Sigmoid colon (tissue), 4 donors: ENCODE data around the gene NR1I3.

Source experiments
- CTCF ChIP-seq, 4 experiments: fragments of 450-650 bp in 3 of 4; fragments of 200-600 bp in 1 of 4; IDR thresholded peaks; one replicate each; pipeline ENCODE4 v1.5.1; 2016 to 2019; ENCODE audit warnings: antibody characterized with exemption in 4 of 4, mild to moderate bottlenecking in 3 of 4, moderate library complexity in 2 of 4
- EP300 ChIP-seq, 4 donors: sonication (generic); formaldehyde crosslinking; IDR thresholded peaks; one replicate each; pipeline ENCODE4 v1.6.1; 2017; ENCODE audit warnings: antibody characterized with exemption in 4 of 4
- POLR2AphosphoS5 ChIP-seq, 4 donors: sonication (generic); formaldehyde crosslinking; IDR thresholded peaks; one replicate each; pipeline ENCODE4 v1.6.1; 2017; ENCODE audit warnings: antibody characterized with exemption in 4 of 4

- TF ChIP-seq CTCF (IDR thresholded peaks at IDR 0.05) (no peak), POLR2AphosphoS5 (IDR thresholded peaks at IDR 0.05) (peak in 1 of 4 donors; percentile 19), EP300 (IDR thresholded peaks at IDR 0.05) (no peak)
Measured at GRCh38 chr1:161198194-161198896, 39.7 kb downstream of the NR1I3 start.
